Smooth muscle cell (in vitro differentiated cells): ENCODE measurements around the gene CMPK2. TPM values are rescaled to one million over a fixed set of nuclear protein-coding genes. Genes with fewer than 3 reads are reported as not detected.

Experiments
- DNase-seq: peaks from one replicate; lab custom pipeline; 2025; ENCODE audit not compliant: unreplicated experiment; lab: John Stamatoyannopoulos, UW
- H2AFZ ChIP-seq: fragments of 200-600 bp; sonication (generic); 2 replicates; pipeline ENCODE4 v1.6.0; 2016; ENCODE audit warnings: antibody characterized with exemption, low read depth, mild to moderate bottlenecking
- H3F3A ChIP-seq: fragments of 200-600 bp; sonication (generic); 2 replicates; pipeline ENCODE4 v1.6.0; 2017; ENCODE audit warnings: antibody characterized with exemption, low read depth
- H3K27ac ChIP-seq: fragments of 200-600 bp; sonication (generic); 2 replicates; pipeline ENCODE4 v1.5.1; 2016; ENCODE audit warnings: low read depth, mild to moderate bottlenecking
- H3K27me3 ChIP-seq: fragments of 200-600 bp; sonication (generic); 2 replicates; pipeline ENCODE4 v1.6.1; 2016; ENCODE audit warnings: low read depth, mild to moderate bottlenecking
- H3K36me3 ChIP-seq: fragments of 200-600 bp; sonication (generic); 2 replicates; pipeline ENCODE4 v1.5.1; 2016; ENCODE audit warnings: low read depth
- H3K4me1 ChIP-seq: fragments of 200-600 bp; sonication (generic); 2 replicates; pipeline ENCODE4 v1.5.1; 2016; ENCODE audit warnings: low read depth
- H3K4me2 ChIP-seq: fragments of 200-600 bp; sonication (generic); 2 replicates; pipeline ENCODE4 v1.6.0; 2016; ENCODE audit warnings: mild to moderate bottlenecking
- H3K4me3 ChIP-seq: fragments of 200-600 bp; sonication (generic); 2 replicates; pipeline ENCODE4 v1.5.1; 2016; ENCODE audit warnings: mild to moderate bottlenecking
- H3K79me2 ChIP-seq: fragments of 200-600 bp; sonication (generic); 2 replicates; pipeline ENCODE4 v1.6.0; 2016; ENCODE audit warnings: low read depth, mild to moderate bottlenecking
- H3K9ac ChIP-seq: fragments of 200-600 bp; sonication (generic); 2 replicates; pipeline ENCODE4 v1.6.0; 2016; ENCODE audit warnings: low read depth
- H3K9me3 ChIP-seq: fragments of 200-600 bp; sonication (generic); replicated peaks from 2 replicates; pipeline ENCODE4 v1.5.1; 2016; ENCODE audit warnings: low read depth
- H4K20me1 ChIP-seq: fragments of 200-600 bp; sonication (generic); 2 replicates; pipeline ENCODE4 v1.6.0; 2016; ENCODE audit warnings: low read depth
- WGBS: methylation state at CpG from one replicate; pipeline ENCODE4 v1.1.7; 2016; ENCODE audit warnings: low lambda C conversion rate; 5-methylcytosine and 5-hydroxymethylcytosine counted together
- polyA plus RNA-seq: library from polyadenylated mRNA; unstranded; fragments of >200 nt; fragmentation: Nextera tagmentation; extraction: Ambion mirVana; gene quantifications from 2 replicates; pipeline ENCODE4 v1.2.1, GENCODE V29; 2016
- total RNA-seq: library from RNA; depleted of rRNA; stranded (reverse); fragments of >200 nt; gene quantifications from 2 replicates; pipeline ENCODE4 v1.2.3, GENCODE V29; 2014
- TF ChIP-seq, protein P1 (sequence below): fragments of 200-600 bp; sonication (generic); IDR thresholded peaks from 2 replicates; pipeline ENCODE4 v1.5.1; 2017; ENCODE audit warnings: borderline replicate concordance, mild to moderate bottlenecking, antibody characterized with exemption; ENCODE audit not compliant: insufficient read depth, poor library complexity, severe bottlenecking

CMPK2 gene
- total and polyA plus RNA-seq, 2 experiments from 2014 or later: 0.19 to 0.31 TPM

DNA sequence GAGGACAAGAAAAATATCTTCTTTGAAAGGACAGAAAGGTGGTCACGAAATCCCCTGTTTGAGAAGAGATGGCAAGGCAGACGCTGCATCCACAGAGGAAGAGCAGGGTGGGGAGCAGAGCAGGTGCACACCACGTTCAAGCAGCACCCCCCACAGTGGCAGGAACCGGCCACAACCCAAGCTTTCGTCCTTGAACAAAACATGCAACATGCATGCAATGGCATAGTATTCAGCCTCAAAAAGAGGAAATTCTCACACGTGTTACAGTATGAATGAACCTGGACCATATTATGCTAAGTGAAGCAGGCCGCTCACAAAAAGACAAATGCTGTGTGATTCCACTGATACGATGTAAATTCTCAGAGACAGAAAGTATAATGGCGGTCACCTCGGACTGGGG, 51.4 kb downstream of the CMPK2 start:
- H3K4me2 ChIP-seq: no peak overlapping the region
- H3K4me3 ChIP-seq: no peak overlapping the region
- no peaks in the 10 kb centered on the region for H3K79me2 ChIP-seq
- H3F3A ChIP-seq: no peaks in the 10 kb centered on the region
- no peaks in the 10 kb centered on the region for H3K9me3 ChIP-seq
- no peak for DNase-seq
- TF ChIP-seq, protein P1, sequence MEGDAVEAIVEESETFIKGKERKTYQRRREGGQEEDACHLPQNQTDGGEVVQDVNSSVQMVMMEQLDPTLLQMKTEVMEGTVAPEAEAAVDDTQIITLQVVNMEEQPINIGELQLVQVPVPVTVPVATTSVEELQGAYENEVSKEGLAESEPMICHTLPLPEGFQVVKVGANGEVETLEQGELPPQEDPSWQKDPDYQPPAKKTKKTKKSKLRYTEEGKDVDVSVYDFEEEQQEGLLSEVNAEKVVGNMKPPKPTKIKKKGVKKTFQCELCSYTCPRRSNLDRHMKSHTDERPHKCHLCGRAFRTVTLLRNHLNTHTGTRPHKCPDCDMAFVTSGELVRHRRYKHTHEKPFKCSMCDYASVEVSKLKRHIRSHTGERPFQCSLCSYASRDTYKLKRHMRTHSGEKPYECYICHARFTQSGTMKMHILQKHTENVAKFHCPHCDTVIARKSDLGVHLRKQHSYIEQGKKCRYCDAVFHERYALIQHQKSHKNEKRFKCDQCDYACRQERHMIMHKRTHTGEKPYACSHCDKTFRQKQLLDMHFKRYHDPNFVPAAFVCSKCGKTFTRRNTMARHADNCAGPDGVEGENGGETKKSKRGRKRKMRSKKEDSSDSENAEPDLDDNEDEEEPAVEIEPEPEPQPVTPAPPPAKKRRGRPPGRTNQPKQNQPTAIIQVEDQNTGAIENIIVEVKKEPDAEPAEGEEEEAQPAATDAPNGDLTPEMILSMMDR: no peak
- H3K27me3 ChIP-seq: peaks cover 3% of the 10 kb centered on the region
- no peaks in the 10 kb centered on the region for H3K4me1 ChIP-seq
- H3K36me3 ChIP-seq: no peaks in the 10 kb centered on the region
- 90% methylated on average over 10 of the region's 10 CpGs for WGBS
- no peak overlapping the region for H3K27ac ChIP-seq
- H3K9ac ChIP-seq: no peak overlapping the region
- H4K20me1 ChIP-seq: no peaks in the 10 kb centered on the region
- H2AFZ ChIP-seq: no peak overlapping the region

DNA sequence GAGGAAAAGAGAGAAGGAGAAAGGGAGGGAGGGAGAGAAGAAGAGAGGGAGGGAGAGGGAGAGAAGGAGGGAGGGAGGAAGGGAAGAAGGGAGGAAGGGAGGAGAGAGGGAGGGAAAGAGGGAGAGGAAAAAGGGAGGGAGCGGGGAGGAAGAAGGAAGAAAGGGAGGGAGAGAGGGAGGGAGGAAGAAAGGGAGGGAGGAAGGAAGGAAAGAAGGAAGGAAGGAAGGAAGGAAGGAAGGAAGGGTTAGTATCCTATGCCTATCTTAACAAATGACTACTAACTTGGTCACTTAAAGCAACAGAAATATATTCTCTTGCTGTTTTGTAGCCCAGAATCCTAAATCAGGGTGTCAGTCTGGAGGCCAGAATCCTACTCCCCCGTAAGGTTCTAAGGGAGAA, 52.1 kb downstream of the CMPK2 start:
- Histone ChIP-seq H3K4me3 (no peak overlapping the region), H2AFZ (no peak overlapping the region), H3K27ac (no peak overlapping the region), H3K27me3 (peaks cover 3% of the 10 kb centered on the region), H3K4me1 (no peaks in the 10 kb centered on the region), H3K4me2 (no peak overlapping the region), H3K79me2 (no peaks in the 10 kb centered on the region), H3F3A (no peaks in the 10 kb centered on the region), H3K36me3 (no peaks in the 10 kb centered on the region), H3K9me3 (no peaks in the 10 kb centered on the region), H4K20me1 (no peaks in the 10 kb centered on the region), H3K9ac (no peak overlapping the region)
- WGBS: 89% methylated on average over 1 of the region's 2 CpGs
- DNase-seq: no peak
- TF ChIP-seq, protein P1: no peak

DNA sequence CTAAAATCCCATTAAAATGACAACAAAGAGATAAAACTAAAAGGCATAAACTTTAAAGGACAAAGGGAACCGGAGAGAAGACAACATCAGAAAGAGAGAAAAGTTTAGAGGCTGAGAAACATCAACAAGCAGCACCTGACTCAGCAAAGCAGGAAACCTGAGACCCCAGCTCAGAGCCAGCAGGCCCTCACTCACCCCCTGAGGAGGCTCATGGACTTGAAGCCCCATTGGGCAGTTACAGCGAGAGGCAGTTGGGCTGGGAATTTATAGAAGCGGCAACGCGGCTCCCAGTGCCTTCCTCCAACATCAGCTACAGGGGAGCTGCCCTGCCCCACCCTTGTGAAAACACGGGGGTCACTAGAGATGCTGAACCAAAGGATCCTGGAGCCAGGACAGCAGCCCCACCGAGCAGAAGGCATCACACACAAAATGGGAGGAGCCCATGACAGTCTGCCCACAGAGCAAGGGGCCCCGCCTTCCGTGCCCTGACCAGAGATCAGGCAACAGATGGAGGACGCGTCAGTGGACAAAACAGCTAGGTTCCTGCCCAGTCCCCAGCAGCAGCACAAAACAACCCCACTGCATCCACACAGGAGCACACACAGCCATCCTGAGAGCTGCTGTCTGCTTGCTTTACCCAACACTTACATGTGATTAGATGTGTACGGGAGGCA, 52.7 kb downstream of the CMPK2 start:
- Histone ChIP-seq H2AFZ (no peak overlapping the region), H3K4me2 (no peak overlapping the region), H4K20me1 (no peaks in the 10 kb centered on the region), H3K27ac (no peak overlapping the region), H3K36me3 (no peaks in the 10 kb centered on the region), H3K4me1 (no peaks in the 10 kb centered on the region), H3F3A (no peaks in the 10 kb centered on the region), H3K4me3 (no peak overlapping the region), H3K79me2 (no peaks in the 10 kb centered on the region), H3K27me3 (no peaks in the 10 kb centered on the region), H3K9me3 (no peaks in the 10 kb centered on the region), H3K9ac (no peak overlapping the region)
- no peak for DNase-seq
- WGBS: 83% methylated on average over 12 of the region's 12 CpGs
- TF ChIP-seq, protein P1: no peak

DNA sequence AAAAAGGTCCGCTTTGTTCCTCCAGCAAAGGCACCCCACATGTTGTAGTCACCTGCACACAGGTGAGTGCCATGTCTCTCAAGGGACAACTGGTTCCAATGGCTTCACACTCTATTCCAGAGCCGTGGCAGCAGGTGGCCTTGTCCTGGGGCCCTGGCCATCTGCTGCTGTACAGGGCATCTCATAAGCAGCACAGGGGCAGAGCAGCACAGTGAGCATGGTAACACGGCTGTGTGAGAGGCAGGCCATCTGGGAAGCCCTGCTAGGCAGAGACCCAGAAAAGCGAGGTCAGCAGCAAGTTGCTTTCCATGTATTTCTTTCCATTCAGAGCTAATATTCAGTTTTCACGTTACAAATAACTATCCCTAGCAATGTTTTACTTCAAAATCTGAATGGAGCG, 54.7 kb downstream of the CMPK2 start:
- Histone ChIP-seq H3K4me3 (no peak overlapping the region), H3K4me2 (no peak overlapping the region), H3K79me2 (no peaks in the 10 kb centered on the region), H3K36me3 (no peaks in the 10 kb centered on the region), H3K4me1 (no peaks in the 10 kb centered on the region), H2AFZ (no peak overlapping the region), H3F3A (no peaks in the 10 kb centered on the region), H3K27me3 (no peaks in the 10 kb centered on the region), H3K9ac (no peak overlapping the region), H4K20me1 (no peaks in the 10 kb centered on the region), H3K27ac (no peak overlapping the region), H3K9me3 (no peaks in the 10 kb centered on the region)
- WGBS: 94% methylated on average over 6 of the region's 6 CpGs
- TF ChIP-seq, protein P1: no peak
- no peak for DNase-seq
